HFFc6 (cell line): ENCODE data around the gene PIH1D1. TPM values are rescaled to one million over a fixed set of nuclear protein-coding genes. Genes with fewer than 3 reads are reported as not detected.

ENCODE experiments used
- DNase-seq: peaks from one replicate; pipeline ENCODE4 v3.0.0-alpha.2; 2018
- H3K27ac Mint-ChIP-seq: 2 replicates; pipeline ENCODE4 v1.8.0; 2020; ENCODE audit warnings: mild to moderate bottlenecking, mixed read lengths
- H3K27me3 Mint-ChIP-seq: 2 replicates; pipeline ENCODE4 v1.8.0; 2021; ENCODE audit warnings: mild to moderate bottlenecking, moderate library complexity, mixed read lengths; ENCODE audit not compliant: insufficient read depth
- H3K36me3 Mint-ChIP-seq: 2 replicates; pipeline ENCODE4 v1.8.0; 2021; ENCODE audit warnings: low read depth, mixed read lengths
- H3K4me1 Mint-ChIP-seq: 2 replicates; pipeline ENCODE4 v1.8.0; 2020; ENCODE audit warnings: low read depth, mixed read lengths
- H3K4me3 Mint-ChIP-seq: 2 replicates; pipeline ENCODE4 v1.8.0; 2020; ENCODE audit warnings: mild to moderate bottlenecking, moderate library complexity, mixed read lengths
- H3K9me3 Mint-ChIP-seq: 2 replicates; pipeline ENCODE4 v1.8.0; 2020; ENCODE audit warnings: mild to moderate bottlenecking, mixed read lengths
- CTCF ChIP-seq: fragments of 200-600 bp; sonication (generic); IDR thresholded peaks from 2 replicates; pipeline ENCODE4 v1.5.0; 2021; ENCODE audit warnings: antibody characterized with exemption, mild to moderate bottlenecking
- total RNA-seq, 6 experiments: library from RNA; stranded (reverse); fragmentation: NEBNext Ultra II Directional; extraction: Animal tissue kit (Norgen Biotek cat#: 25700); gene quantifications; 2 replicates in 1 of 6; 3 replicates in 5 of 6; pipeline ENCODE4 v1.2.3, GENCODE V29; 2021

PIH1D1 gene
- total RNA-seq, 6 experiments from 2014 or later, result 55.8 to 65.6 (median 57.5) TPM

DNA sequence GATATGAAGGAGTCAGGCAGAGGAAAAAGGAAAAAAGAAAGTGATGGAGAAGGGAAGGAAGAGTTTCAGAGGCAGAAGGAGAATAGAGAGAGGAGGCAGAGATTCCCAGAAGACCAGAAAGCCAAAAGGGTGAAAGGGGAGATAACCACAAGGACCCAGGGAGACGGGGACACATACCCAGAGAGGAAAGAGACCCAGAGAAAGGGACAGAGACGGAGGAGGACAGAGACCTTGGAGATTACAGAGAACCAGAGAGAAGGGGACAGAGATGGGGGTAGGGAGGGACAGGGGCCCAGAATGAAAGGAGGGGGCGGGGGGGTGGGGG is 29.8 kb downstream of the PIH1D1 start:
- Mint-ChIP-seq H3K27ac (no peak overlapping the region), H3K4me3 (no peak overlapping the region)

GRCh38 chr19:49421039-49421877 is 30.4 kb downstream of the PIH1D1 start:
- no peak for TF ChIP-seq CTCF
- Mint-ChIP-seq H3K36me3 (no peaks in the 10 kb centered on the region; the same call in 1 of the 2 replicates), H3K9me3 (no peaks in the 10 kb centered on the region), H3K27ac (no peak overlapping the region), H3K4me3 (no peak overlapping the region), H3K27me3 (peaks cover 82% of the 10 kb centered on the region), H3K4me1 (peaks cover 11% of the 10 kb centered on the region)
- DNase-seq, result no peak

More for the DNA sequence above, 29.8 kb downstream of the PIH1D1 start:
- Mint-ChIP-seq H3K36me3 (no peaks in the 10 kb centered on the region; the same call in 1 of the 2 replicates), H3K9me3 (no peaks in the 10 kb centered on the region), H3K27me3 (peaks cover 83% of the 10 kb centered on the region), H3K4me1 (peaks cover 11% of the 10 kb centered on the region)
- TF ChIP-seq CTCF, result no peak
- DNase-seq, result no peak

- TF ChIP-seq CTCF, result no peak
- H3K4me1 Mint-ChIP-seq, result peaks cover 11% of the 10 kb centered on the region
- H3K27ac Mint-ChIP-seq, result no peak overlapping the region
- peaks cover 80% of the 10 kb centered on the region for H3K27me3 Mint-ChIP-seq
- no peak overlapping the region for H3K4me3 Mint-ChIP-seq
- no peaks in the 10 kb centered on the region for H3K9me3 Mint-ChIP-seq
- DNase-seq, result no peak
- no peaks in the 10 kb centered on the region; the same call in 1 of the 2 replicates for H3K36me3 Mint-ChIP-seq
Observed at GRCh38 chr19:49420227-49420626, 31.4 kb downstream of the PIH1D1 start.

DNA sequence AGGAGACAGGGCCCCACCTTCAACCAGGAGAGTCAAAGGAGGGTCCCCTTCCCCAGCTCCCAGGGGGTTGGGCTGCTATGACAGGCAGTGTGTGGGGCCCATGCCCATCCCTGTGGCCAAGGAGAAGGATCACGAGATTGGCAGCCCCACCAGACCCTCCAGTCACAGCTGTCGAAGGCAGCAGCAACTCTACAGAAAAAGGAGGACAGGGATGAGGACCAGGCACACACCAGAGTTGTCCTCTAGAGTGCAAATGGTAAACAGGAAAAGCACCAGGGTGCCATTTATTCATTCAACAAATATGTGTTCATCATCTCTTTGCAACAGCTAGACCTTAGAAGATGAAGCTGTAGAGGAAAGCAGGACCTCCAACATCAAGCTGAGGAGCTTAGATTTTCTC is 32.4 kb downstream of the PIH1D1 start:
- no peak overlapping the region for H3K4me3 Mint-ChIP-seq
- H3K36me3 Mint-ChIP-seq, result no peaks in the 10 kb centered on the region; the same call in 1 of the 2 replicates
- no peak overlapping the region for H3K27ac Mint-ChIP-seq
- peaks cover 11% of the 10 kb centered on the region for H3K4me1 Mint-ChIP-seq
- TF ChIP-seq CTCF, result no peak
- no peak for DNase-seq
- no peaks in the 10 kb centered on the region for H3K9me3 Mint-ChIP-seq
- H3K27me3 Mint-ChIP-seq, result peaks cover 74% of the 10 kb centered on the region

DNA sequence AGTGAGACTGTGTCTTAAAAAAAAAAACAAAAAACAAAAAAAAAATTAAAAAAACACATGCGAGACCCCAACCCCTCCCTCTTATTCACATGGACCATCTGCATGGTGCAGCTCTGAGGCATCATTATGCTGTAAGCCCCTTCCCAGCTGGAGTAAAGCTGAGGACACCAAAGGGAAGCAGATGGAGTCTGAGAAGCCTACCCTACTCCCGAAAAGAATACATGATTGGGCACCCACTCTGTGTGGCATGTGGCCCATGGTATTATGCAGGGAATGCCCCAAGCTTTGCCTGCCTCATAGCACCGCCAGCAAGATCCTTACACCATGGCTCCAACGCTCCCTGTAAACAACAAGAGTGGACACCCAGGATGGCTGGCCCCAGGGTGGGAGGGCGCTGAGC is 33.1 kb downstream of the PIH1D1 start:
- Mint-ChIP-seq H3K27me3 (peaks cover 68% of the 10 kb centered on the region), H3K27ac (no peak overlapping the region), H3K9me3 (no peaks in the 10 kb centered on the region), H3K4me3 (no peak overlapping the region), H3K36me3 (no peaks in the 10 kb centered on the region; the same call in 1 of the 2 replicates), H3K4me1 (peaks cover 7% of the 10 kb centered on the region)
- no peak for TF ChIP-seq CTCF
- DNase-seq, result no peak
